HG03064 (cell line): ENCODE results near the gene TMEM183A.

Experiments used
- ATAC-seq: cut with Tn5 transposase; IDR thresholded peaks from one replicate; pipeline ENCODE4 v1.9.1; 2021; ENCODE audit warnings: low read depth; ENCODE audit not compliant: unreplicated experiment

Gene TMEM183A

DNA sequence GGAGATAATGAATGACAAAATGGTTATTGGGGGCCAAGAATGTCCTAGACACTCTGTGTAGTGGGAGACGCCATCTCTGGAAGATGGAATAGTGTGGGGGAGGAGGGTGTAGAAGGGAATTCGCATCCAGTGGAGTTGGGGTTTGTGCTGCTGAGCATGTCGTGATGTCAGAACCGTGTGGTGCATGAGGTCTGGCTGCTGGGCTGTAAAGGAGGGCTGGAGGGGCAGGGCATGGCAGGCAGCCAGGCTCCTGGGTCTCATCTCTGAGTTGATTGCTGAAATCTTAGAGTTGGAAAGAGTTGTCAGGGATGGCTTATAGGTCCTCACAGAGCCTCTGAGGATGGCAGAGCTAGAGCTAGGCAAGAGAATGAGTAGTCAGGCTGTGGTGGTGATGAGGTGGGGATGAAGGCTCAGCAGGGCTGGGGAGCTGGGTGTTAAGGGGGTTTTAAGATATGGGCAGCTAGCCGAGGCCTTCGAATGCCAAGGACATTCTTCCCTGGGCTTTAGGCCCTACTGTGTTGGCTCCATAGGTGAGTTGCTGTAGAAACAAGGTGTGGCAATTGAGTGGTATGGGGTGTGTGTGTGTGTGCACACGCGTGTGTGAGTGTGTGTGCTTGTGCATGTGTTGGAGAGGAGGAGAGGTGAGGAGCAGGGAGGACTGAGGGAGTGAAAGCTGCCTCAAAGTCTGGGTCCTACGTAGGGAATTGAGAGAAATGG, 21.1 kb downstream of the TMEM183A start:
- ATAC-seq, result no peak

GRCh38 chr1:203028784-203029553, 21.8 kb downstream of the TMEM183A start:
- ATAC-seq, result no peak

GRCh38 chr1:203031467-203031866, 24.3 kb downstream of the TMEM183A start:
- no peak for ATAC-seq

DNA sequence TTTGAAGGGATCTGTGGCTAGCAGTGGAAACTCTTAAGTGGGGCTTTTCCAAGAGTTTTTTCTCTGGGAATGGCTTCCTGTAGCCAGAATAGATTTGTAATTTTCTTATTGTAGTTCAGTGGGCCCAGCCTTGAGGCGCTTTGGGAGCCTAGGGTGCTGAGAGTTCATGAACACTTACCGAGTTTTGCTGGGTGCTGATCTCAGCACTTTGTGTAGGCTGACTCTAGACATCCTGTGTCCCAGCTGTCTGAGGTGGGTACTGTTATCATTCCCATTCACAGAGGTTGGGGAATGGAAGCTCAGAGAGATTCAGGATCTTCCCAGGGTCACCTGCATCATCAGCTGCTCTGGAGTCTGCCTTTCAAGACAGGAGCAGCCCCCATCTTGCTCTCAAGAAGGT, 26.1 kb downstream of the TMEM183A start:
- no peak for ATAC-seq

DNA sequence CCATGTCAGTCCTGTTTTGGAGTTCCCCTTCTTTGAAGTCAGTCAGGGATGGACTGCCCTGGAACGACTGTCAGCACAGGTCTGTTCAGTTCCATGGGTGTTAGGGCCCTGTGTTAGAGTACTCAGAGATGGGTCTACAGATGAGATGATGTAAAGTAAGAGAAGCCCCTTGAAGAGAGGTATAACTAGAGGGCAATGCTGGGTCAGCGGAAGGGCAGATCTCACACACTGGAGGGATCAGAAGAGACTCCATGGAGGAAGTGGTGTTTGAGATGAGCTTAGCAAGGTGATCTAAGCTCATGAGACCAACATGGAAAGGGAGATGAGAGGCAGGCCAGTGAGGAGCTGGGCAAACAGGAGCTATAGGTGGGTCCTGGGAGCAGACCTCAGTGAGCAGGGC, 26.7 kb downstream of the TMEM183A start:
- ATAC-seq, result no peak

DNA sequence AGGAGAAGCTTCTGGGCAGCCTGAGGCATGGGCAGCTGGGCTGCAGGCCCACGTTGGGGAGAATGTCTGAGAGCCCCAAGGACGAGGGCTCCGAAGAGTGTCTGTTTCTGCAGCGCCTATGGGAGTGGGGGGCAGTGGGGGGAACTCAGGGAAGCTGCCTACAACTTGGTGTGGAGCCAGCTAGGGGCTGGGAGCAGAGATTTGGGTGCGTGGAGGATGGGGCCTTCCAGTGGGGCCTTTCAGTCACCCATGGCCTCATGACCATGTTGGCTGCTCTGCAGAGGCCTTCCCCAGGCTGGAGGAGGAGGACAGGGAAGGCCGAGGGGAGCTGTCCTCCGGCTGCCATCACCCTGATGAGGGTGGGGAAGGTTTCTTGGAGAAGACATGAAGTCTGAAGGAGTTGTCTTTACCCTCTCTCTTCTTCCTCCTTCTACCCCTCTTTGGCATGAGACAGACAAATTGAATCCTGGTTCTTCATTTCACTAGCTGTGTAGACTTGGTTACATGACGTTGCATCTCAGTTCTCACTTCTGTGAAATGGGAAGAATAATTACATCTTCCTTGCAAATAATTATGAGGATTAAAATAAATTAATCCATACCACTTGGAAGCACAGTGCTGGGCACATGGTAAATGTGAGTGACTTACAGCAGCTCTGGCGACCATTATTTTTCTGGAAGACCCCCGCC, 27.4 kb downstream of the TMEM183A start:
- ATAC-seq, result no peak

GRCh38 chr1:203035111-203036000, 28.2 kb downstream of the TMEM183A start:
- no peak for ATAC-seq

GRCh38 chr1:203036135-203036534, 29.0 kb downstream of the TMEM183A start:
- ATAC-seq, result no peak

DNA sequence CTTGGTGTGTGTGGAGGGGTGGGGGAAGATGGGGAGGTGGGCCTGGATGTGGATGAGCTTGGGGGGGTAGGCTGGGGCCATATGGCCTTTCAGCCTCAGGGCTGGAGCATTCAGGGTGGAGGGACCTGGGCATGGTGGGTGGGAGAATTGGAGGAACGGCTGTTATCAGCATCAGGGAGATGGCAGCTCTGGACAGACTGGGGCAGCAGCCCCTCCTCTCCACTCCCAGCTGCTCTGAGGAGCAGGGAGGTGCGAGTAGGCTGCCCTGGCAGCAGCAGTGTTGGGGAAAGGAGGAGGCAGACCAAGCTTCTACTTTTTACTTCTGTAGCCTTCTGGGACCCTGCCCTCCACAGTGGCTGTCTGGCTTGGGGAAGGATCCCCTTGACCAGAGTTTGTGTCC, 29.4 kb downstream of the TMEM183A start:
- no peak for ATAC-seq

DNA sequence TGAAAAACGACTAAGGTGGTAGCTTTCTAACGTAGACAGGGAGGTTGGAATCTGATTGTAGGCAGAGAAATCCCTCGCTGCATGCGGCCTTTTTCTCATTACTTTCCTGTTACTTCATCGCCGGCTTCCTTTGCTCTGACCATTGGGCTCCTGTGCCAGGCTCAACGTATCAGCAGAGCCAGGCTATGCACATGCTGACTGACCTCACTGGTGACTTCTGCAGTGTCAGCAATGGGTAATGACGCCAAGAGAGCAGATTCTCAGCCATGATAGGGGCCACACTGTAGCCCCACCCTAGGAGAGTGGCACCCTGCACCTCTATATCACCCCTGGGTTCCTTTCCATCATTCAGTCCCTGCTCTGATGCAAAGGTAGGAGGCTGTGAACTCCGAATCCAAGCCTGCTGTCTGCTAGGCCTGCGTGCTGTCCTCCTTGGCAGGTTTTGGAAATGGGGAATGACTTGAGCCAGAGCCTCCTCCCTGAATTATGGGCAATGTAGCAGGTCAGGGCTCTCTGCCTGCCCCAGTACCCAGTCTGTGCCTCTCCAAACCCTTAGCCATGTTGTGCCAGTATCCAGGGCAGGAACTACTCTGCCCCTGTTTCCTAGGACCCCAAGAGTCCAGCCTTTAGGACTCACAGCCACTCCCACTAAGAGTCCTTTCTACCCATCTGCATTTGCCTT, 30.5 kb downstream of the TMEM183A start:
- no peak for ATAC-seq

GRCh38 chr1:203038217-203038741, 31.1 kb downstream of the TMEM183A start:
- peak; percentile 58 for ATAC-seq

DNA sequence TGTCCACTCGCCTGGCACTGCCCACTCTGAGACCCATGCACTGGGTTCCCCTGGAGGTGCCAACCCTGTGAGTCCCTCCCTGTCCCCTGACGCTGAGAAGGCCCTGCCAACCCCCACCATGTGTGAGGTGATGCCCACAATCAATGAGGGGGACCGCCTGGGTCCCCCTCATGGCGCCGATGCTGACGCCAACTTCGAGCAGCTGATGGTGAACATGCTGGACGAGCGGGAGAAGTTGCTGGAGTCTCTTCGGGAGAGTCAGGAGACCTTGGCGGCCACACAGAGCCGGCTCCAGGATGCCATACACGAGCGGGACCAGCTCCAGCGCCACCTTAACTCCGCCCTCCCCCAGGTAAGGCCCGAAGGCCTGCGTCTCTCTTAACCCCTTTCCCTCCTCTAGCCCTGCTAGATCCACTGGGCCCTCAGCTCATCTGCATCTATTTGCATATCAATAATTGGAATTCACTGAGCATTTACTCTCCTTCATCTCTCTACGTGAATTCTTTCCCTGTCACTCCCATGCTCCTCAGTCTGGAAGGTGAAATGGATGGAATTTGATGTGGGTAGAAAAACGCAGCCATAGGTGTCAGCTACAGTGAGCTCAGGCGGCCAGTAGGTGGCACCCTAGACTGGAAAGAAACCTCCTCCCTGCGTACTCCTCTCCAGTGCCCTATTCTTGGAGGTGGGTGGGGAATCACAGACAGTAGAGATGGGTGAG, 31.9 kb downstream of the TMEM183A start:
- ATAC-seq, result no peak

DNA sequence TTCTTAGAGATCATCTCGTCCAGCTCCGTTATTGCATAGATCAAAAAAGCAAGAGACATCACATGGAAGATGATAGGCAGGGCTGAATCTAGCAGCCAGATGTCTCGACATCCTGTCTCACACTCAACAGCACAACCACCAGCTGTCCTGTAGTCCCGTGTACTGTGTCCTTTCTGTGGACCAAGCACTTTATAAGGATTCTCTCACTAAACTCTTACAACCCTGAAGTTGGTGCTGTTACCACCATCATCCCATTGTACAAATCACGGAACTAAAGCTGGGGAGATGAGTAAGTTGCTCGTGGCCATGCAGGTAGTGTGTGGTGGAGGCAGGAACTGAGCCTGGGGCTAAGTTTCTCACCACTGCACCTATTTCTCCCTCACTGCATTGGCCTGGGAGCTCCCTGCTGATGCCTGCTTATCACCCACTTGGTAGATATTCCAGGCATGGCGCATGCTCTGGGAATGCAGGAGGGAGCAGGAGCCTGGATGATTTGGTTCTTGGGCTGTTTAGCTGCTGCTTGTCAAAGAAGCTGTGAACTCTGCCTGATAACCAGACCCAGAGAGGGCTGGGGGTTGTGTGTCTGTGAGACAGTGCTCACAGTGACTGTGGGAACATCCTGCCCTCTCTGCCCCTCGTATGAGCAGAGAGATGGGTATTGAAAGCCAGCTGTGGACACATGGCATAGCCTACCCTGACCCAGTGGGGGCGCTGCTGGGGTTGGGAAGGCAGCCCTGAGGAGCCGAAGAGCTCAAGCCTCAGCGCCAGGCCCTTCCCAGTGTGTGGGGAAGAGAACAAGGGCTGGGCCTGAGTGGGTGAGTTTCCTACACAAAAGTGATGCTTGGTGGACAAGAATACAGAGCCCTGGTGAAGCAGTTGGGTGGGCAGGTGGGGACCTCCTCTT, 32.7 kb downstream of the TMEM183A start:
- ATAC-seq, result no peak

DNA sequence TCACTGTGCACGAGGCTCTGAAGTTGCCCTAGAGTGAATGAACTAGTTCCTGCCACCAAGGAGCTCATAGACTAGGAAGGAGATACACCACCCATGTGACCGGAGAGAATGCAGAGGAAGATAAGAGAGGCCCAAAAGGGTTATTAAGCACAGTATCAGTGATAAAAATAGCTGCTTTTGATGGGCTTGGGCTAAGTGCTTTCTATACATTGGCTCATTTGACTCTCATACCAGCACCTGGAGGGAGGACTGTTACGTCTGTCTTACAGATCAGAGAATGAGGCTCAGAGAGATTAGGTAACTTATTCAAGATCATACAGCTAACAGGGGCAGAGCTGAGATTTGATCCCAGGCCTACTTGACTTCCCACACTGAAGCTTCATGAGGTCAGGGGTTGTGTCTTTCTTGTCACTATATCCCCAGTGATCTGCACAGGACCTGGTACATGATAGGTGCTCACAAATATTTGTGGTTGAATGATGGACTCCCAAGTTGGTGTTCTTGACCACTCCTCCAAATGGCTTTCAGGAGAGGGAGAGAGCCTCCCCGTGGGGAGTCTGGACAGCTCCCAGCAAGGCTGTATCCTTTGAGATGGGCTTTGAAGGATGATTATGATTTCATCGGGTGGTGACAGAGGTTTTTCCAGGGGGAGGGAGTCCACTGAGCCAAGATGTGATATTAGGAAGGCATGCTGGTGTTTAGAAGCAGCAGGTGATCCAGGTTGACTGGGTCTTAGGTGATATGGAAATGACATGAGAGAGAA, 33.5 kb downstream of the TMEM183A start:
- no peak for ATAC-seq

DNA sequence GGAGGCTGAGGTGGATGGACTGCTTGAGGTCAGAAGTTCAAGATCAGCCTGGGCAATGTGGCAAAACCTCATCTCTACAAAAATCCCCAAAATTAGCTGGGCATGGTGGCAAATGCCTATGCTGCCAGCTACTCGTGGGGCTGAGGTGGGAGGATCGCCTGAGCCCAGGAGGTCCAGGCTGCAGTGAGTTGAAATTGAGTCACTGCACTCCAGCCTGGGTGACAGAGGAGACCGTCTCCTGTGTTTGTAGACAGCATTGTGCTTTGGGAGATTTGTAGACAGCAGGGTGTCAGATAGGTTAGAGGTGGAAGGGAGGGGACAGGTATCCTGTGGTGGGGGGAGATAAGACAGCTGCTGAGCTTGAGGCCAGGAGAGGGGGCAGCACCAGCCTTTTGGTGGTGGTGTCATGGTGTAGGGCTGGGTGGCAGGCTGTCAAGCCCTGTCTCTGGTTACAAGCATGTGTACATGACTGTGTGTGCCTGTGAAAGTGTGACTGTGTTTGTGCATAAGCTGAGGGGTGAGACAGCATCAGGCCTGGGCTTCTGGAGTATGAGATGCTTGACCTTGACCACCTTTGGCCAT, 34.3 kb downstream of the TMEM183A start:
- no peak for ATAC-seq

DNA sequence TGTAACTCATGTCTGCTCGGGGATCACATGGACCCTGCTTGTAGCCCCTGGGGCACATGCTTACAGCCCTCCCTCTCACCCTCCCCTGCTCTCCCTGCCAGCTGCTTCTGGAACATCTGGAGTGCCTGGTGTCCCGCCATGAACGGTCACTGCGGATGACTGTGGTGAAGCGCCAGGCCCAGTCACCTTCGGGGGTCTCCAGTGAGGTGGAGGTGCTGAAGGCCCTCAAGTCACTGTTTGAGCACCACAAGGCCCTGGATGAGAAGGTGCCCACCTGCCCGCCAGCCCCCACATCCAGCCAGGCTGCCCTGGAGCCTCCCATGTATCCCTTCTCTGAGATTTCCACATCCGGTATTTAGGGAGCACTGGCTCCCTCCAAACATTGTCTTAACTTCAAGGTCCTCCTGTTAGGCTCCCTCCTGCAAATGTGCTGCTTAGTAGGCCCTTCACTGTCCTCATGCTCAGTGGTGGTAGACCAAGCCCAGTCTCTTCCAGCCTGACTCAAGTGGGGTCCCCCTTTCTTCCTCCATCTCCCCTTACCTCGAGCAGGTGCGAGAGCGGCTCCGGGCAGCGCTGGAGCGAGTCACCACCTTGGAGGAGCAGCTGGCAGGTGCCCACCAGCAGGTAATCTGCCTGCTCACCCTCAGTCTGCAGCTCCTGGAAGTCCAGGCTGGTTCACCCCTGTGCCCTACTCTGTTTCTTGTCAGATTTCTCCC, 36.8 kb downstream of the TMEM183A start:
- ATAC-seq, result no peak
